GM12891 (cell line): ENCODE results near the gene SERAC1.

Experiments
- PAX5 ChIP-seq: IDR thresholded peaks from 2 replicates; pipeline ENCODE4 v1.6.1; 2011; ENCODE audit warnings: low read length, moderate library complexity, mild to moderate bottlenecking; ENCODE audit not compliant: insufficient read depth, severe bottlenecking
- POLR2A ChIP-seq: IDR thresholded peaks from 2 replicates; pipeline ENCODE4 v1.6.1; 2011; ENCODE audit warnings: low read depth, low read length, control low read depth
- POLR2AphosphoS5 ChIP-seq: IDR thresholded peaks from 2 replicates; pipeline ENCODE4 v1.6.1; 2011; ENCODE audit warnings: low read depth, low read length, control low read depth
- SPI1 ChIP-seq: IDR thresholded peaks from 2 replicates; pipeline ENCODE4 v1.6.1; 2011; ENCODE audit warnings: low read depth, low read length, control low read depth
- TAF1 ChIP-seq: IDR thresholded peaks from 2 replicates; pipeline ENCODE4 v1.6.1; 2011; ENCODE audit warnings: low read depth, low read length, control low read depth

DNA sequence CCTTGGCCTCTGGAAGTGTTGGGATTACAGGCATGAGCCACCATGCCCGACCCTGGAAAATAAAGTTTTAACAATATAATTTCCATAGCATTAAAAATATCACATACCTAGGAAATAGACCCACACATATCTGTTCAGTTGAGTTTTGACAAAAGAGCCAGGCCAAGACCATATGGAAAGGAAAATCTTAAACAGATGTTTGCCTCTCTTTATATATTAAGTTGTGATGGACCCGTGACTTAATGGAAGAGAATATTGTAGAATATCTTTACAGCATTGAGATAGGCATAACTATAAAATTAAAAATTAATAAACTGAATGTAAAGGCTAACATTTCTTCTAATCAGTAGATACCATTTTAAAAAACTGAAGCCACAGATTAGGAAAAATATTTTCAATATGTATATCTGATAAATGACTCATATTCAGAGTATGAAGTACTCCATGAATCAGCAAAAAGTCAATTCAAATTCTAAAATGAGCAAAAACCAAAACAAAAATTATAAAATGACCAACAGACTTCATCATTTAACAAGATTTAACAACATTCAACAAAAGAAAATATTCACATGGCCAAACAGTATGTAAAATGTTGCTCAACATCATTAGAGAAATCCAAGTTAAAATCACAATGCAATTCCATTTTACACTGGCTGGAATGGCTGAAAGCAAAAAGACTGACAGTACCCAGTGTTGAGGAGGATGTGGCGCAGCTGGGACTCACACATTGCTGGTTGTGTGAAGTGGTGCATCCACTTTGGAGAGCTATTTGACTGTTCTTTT lies 43.4 kb upstream of the SERAC1 start:
- TF ChIP-seq TAF1 = no peak
- no peak for TF ChIP-seq POLR2AphosphoS5
- no peak for TF ChIP-seq POLR2A
- no peak for TF ChIP-seq SPI1
- TF ChIP-seq PAX5 = no peak
